Endothelial cell of umbilical vein (primary cell): ENCODE results near the gene MRGPRD.

Source experiments
- EZH2 ChIP-seq: IDR thresholded peaks from 2 replicates; pipeline ENCODE4 v1.6.1; 2012; ENCODE audit warnings: borderline replicate concordance, low read depth, mild to moderate bottlenecking, moderate library complexity, low read length, inconsistent platforms; ENCODE audit not compliant: severe bottlenecking
- GATA2 ChIP-seq: IDR thresholded peaks from 2 replicates; pipeline ENCODE4 v1.7.0; 2011; ENCODE audit warnings: low read depth, mild to moderate bottlenecking, moderate library complexity, mixed read lengths, low read length; ENCODE audit not compliant: insufficient read length, insufficient read depth
- JUN ChIP-seq: IDR thresholded peaks from 2 replicates; pipeline ENCODE4 v1.6.1; 2011; ENCODE audit warnings: borderline replicate concordance, low read depth; ENCODE audit not compliant: insufficient read length, insufficient read depth
- MYC ChIP-seq: IDR thresholded peaks from one replicate; pipeline ENCODE4 v1.6.1; 2011; ENCODE audit warnings: mild to moderate bottlenecking, low read depth, low read length
- POLR2A ChIP-seq: IDR thresholded peaks from 2 replicates; pipeline ENCODE4 v1.6.1; 2012; ENCODE audit warnings: low read depth, mild to moderate bottlenecking, control low read depth, low read length
- POLR2AphosphoS5 ChIP-seq: IDR thresholded peaks from 2 replicates; pipeline ENCODE4 v1.6.1; 2012; ENCODE audit warnings: low read depth, mild to moderate bottlenecking, control low read depth, low read length, moderate library complexity; ENCODE audit not compliant: insufficient read depth
- TF ChIP-seq, protein P1 (sequence below): IDR thresholded peaks from 2 replicates; pipeline ENCODE4 v1.6.1; 2011; ENCODE audit not compliant: insufficient read depth, insufficient read length
- TF ChIP-seq, protein P2 (sequence below), 2 donors: IDR thresholded peaks; 1 replicate in 1 of 2; 2 replicates in 1 of 2; pipeline ENCODE4 v1.5.1; 2011; ENCODE audit warnings: low read length in 2 of 2, mild to moderate bottlenecking in 2 of 2, moderate library complexity in 2 of 2, control low read depth in 1 of 2, inconsistent platforms in 1 of 2, low read depth in 1 of 2; ENCODE audit not compliant: insufficient read depth in 1 of 2; ENCODE audit errors: extremely low read depth in 1 of 2

DNA sequence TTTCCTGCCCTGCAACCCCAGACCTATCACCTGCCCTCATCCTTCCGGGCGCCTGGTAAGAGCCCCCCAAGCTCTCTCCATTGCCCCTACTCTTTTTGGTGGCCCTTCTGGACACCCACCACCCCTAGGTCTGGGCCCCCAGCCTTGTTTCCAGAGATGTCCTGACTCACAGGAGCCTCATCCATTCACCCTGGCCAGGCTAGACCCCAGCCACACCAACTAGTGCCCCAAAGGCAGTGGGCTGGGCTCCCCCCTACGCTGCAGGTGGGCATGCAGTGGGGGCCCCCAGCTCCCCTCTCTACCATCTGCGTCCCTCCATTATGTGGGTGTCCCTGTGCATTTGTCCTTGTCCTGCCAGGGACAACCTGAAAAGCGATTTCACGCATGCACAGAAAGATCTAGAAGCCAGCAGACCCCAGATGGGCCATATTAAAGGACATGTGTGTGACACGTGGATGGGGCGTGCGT is 30.9 kb upstream of the MRGPRD start:
- TF ChIP-seq, protein P1, sequence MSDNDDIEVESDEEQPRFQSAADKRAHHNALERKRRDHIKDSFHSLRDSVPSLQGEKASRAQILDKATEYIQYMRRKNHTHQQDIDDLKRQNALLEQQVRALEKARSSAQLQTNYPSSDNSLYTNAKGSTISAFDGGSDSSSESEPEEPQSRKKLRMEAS, result no peak
- TF ChIP-seq MYC (no peak), POLR2A (no peak), EZH2 (no peak), POLR2AphosphoS5 (no peak), JUN (no peak), GATA2 (no peak)
- TF ChIP-seq, protein P2, sequence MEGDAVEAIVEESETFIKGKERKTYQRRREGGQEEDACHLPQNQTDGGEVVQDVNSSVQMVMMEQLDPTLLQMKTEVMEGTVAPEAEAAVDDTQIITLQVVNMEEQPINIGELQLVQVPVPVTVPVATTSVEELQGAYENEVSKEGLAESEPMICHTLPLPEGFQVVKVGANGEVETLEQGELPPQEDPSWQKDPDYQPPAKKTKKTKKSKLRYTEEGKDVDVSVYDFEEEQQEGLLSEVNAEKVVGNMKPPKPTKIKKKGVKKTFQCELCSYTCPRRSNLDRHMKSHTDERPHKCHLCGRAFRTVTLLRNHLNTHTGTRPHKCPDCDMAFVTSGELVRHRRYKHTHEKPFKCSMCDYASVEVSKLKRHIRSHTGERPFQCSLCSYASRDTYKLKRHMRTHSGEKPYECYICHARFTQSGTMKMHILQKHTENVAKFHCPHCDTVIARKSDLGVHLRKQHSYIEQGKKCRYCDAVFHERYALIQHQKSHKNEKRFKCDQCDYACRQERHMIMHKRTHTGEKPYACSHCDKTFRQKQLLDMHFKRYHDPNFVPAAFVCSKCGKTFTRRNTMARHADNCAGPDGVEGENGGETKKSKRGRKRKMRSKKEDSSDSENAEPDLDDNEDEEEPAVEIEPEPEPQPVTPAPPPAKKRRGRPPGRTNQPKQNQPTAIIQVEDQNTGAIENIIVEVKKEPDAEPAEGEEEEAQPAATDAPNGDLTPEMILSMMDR (IDR thresholded peaks at IDR 0.05; ENCODE audit: extremely low read depth in 1 of 2, insufficient read depth in 1 of 2, low read depth in 1 of 2, low read length in 2 of 2), result no peak
